Measurements from ENCODE around the gene CCDC85C.

The CCDC85C gene

DNA sequence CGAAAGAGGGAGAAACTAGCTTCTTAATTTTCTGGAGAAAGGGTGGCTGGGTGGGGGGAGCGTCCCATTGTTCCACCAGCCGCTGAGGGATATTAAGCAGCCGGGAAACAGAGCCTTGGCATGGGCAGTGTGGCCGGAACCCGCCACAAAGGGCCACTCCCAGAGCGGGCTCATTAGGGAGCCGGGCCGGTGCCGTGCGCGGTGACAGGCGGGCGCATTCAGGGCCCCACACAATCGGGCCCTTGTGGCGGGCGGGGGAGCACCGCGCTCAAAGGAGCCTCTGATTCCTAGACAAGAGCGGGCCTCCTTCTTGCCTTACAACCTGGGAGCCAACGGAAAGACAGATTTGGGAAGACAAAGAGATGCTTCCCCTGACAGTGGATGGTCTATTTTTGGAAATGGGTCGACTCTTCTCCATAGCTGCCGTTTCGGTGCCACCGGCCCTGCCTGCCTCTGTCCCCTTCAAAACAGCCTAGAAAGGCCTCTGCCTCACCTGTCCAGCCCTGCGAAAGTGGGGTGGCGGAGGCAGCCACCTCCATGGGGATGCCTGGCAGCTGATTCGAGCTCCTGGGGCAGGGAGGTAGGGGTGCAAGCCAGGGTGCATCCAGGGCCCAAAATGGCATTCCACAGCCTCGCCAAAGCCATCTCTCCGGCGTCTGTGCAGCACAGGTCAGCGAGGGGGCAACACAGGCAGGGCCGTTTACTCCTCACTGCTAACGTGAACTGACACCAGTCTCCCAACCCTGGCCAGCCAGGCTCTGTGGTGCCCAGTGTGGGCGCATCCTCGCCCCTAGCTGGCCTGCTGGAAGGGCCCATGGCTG lies 10.9 kb downstream of the CCDC85C start:
- DNase-seq (ENCODE audit: low spot score): no peak
- POLR2A ChIA-PET (ENCODE audit: low non-redundant PET): interaction anchor here (0.8 kb wide), 1 partner anchor 10 kb away, joined by 3 read pairs; no protein-coding TSS in a partner anchor
- CTCF ChIA-PET: no interaction called here
- peak overlapping the region; percentile 57; the same call in 1 of the 2 replicates for H3K27ac ChIP-seq
- TF ChIP-seq, protein P1, sequence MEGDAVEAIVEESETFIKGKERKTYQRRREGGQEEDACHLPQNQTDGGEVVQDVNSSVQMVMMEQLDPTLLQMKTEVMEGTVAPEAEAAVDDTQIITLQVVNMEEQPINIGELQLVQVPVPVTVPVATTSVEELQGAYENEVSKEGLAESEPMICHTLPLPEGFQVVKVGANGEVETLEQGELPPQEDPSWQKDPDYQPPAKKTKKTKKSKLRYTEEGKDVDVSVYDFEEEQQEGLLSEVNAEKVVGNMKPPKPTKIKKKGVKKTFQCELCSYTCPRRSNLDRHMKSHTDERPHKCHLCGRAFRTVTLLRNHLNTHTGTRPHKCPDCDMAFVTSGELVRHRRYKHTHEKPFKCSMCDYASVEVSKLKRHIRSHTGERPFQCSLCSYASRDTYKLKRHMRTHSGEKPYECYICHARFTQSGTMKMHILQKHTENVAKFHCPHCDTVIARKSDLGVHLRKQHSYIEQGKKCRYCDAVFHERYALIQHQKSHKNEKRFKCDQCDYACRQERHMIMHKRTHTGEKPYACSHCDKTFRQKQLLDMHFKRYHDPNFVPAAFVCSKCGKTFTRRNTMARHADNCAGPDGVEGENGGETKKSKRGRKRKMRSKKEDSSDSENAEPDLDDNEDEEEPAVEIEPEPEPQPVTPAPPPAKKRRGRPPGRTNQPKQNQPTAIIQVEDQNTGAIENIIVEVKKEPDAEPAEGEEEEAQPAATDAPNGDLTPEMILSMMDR (conservative IDR thresholded peaks at IDR 0.05; ENCODE audit: low read depth): no peak

DNA sequence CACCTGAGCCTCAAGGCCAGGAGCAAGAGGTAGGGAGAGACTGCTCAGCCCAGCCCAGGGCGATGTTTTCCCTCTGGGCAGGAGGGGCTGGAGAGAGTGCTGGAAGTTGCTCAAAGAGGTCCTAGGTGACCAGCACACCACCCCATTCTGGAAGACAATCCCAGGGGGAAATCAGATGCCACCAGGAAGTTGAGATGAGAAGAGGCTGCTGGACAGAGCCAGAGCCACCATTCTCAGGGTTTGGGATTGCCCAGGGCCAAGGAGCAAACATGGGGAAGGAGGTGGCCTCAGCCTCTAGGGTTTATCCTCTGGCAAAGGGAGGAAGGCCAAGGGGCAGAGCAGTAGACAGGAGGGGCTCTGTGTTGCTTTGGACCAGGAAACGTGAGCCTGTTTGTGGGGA lies 11.6 kb downstream of the CCDC85C start:
- no peak for DNase-seq (ENCODE audit: low spot score)
- H3K27ac ChIP-seq: peak overlapping the region; percentile 3; the same call in 1 of the 2 replicates
- ChIA-PET CTCF (no interaction called here), POLR2A (ENCODE audit: low non-redundant PET) (no interaction called here)
- TF ChIP-seq, protein P1 (conservative IDR thresholded peaks at IDR 0.05; ENCODE audit: low read depth): no peak

DNA sequence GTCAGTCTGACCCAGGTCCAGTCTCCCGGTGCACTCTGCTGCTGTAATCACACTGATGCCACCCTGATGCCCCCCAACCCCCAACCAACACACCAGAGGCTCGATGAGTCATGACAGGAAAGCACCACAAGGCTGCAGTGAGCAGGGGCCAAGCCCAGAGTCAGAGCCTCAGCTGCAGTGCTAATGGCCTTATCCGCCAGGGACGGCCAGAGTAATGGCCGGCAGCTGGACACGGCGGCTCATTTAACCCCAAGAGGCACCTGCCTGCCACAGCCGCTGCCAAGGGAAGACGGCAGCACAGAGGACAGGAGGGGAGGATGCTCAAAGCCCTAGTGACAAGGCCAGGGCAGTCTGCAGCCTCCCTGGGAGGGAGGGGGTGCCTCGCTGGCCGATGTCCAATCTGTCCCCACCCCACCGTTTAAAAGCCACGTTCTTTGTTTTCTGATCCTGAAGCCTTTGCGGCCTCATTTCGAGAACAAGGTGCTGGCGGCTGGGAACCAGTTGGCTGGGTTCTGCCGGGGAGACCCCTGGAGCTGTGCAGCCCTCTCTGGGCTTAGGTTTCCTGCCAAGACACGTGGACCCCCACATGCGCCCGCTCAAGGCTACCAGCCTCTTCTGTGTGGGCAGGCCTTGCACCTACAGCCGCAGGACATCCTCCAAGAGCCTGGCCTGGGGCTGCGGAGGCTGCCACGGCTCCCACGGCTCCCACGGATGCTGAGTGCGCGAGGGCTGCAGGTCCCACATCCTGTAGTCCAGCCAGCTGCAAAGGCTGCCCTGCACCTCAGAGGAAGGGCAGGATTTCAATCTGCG lies 13.1 kb downstream of the CCDC85C start:
- POLR2A ChIA-PET (ENCODE audit: low non-redundant PET): no interaction called here
- peak overlapping the region; percentile 18 for H3K27ac ChIP-seq
- TF ChIP-seq, protein P1 (conservative IDR thresholded peaks at IDR 0.05; ENCODE audit: low read depth): no peak
- CTCF ChIA-PET: no interaction called here
- DNase-seq (ENCODE audit: low spot score): no peak

DNA sequence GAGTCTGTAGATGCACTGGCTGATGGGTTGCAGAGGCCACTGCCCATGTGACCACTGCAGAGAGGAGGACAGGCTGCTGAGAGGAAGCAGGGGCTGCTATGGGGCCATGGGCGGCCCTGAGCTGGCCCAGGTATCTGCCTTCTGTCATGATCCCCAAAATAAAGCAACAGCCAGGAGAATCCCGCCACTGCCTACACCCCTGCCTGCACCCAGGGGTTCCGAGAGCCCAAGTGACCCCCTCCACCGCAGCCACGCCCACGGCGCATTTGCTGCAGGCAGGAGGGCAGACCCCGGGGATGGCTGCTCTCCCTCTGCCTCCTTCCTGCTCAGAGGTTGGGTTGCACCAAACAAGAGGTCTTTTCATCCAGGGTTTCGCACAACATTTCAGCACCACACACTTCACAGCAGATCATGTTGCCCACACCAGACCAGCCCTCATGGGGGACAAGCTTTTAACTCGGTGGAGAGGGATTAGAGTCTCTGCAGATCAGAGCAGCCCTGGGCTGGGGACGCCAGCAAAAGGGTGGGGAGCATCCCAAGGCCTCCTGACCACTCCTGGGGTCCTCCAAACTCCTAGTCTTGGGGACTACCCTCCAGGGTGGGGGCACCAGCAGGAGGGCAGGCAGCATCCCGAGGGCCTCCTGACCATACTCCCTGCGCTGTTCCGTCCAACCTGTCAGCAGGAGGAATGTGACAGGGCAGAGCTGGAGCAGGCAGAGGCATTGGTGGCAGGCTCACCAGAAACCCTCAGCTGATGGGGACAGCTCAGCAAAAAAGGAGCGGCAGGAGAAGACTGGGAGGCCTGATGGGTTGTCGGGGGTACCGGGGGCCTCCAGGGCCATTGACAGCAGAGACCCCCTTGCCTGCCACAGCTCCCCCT lies 14.1 kb downstream of the CCDC85C start:
- CTCF ChIA-PET: no interaction called here
- peak overlapping the region; percentile 18 for H3K27ac ChIP-seq
- DNase-seq (ENCODE audit: low spot score): no peak
- POLR2A ChIA-PET (ENCODE audit: low non-redundant PET): no interaction called here
- TF ChIP-seq, protein P1 (conservative IDR thresholded peaks at IDR 0.05; ENCODE audit: low read depth): no peak

DNA sequence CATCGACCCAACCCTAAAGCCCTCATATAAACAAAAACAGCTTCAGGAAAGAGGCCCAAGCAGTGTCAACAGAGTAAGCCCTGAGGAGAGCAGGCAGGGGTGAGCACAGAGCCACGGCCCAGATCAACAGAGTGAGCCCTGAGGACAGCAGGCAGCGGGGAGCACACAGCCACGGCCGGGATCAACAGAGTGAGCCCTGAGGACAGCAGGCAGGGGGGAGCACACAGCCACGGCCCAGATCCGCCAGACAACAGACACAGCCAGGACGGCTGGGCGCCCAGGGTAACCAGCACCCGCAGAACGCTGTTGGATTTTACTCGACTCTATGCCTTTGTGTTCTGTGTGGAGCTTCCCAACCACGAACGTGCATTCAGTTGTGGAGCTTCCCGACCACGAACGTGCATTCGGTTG lies 15.0 kb downstream of the CCDC85C start:
- ChIA-PET POLR2A (ENCODE audit: low non-redundant PET) (no interaction called here), CTCF (interaction anchor here (0.9 kb wide), 1 partner anchor 13 kb away, joined by 5 read pairs; no protein-coding TSS in a partner anchor)
- TF ChIP-seq, protein P1 (conservative IDR thresholded peaks at IDR 0.05; ENCODE audit: low read depth): no peak
- peak overlapping the region; percentile 46; the same call in 1 of the 2 replicates for H3K27ac ChIP-seq
- no peak for DNase-seq (ENCODE audit: low spot score)

Data from RWPE1 (cell line).